Measurements from ENCODE around the gene KRTAP10-8.

DNA sequence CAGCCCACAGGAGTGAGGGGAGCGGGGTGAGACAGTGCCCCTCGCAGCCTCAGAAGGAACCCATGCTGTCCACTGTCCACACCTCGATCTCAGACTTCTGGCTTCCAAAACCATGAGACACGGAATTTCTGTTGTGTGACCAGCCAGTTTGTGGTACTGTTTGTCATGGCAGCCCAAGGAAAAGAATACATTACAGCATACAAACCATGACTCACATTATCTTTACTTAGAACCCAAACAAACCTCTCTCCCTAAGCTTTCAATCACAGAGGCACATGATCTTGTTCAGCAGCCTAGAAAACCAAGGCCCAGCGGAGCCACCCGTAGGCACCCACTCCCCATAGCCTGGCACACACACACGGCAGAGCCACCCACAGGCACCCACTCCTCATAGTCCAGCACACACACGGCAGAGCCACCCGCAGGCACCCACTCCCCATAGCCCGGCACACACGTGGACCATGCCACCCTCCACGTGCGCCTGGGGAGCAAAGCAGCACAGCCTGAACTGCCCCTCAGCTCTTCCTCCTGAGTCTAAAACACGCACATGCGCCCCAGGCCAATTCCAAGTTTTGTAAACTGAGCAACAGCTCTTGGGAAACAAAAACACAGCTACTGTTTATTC is 38.8 kb upstream of the KRTAP10-8 start:
- TF ChIP-seq, protein P1, sequence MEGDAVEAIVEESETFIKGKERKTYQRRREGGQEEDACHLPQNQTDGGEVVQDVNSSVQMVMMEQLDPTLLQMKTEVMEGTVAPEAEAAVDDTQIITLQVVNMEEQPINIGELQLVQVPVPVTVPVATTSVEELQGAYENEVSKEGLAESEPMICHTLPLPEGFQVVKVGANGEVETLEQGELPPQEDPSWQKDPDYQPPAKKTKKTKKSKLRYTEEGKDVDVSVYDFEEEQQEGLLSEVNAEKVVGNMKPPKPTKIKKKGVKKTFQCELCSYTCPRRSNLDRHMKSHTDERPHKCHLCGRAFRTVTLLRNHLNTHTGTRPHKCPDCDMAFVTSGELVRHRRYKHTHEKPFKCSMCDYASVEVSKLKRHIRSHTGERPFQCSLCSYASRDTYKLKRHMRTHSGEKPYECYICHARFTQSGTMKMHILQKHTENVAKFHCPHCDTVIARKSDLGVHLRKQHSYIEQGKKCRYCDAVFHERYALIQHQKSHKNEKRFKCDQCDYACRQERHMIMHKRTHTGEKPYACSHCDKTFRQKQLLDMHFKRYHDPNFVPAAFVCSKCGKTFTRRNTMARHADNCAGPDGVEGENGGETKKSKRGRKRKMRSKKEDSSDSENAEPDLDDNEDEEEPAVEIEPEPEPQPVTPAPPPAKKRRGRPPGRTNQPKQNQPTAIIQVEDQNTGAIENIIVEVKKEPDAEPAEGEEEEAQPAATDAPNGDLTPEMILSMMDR (conservative IDR thresholded peaks at IDR 0.05; ENCODE audit: low read depth in 2 of 2), result no peak
- TF ChIP-seq EZH2 (IDR thresholded peaks at IDR 0.05; ENCODE audit: low read depth, unreplicated experiment) (no peak), ZNF331 (CRISPR knock-in tag; IDR thresholded peaks at IDR 0.05; ENCODE audit: low read depth) (no peak), POLR2AphosphoS5 (IDR thresholded peaks at IDR 0.05; ENCODE audit: low read depth) (no peak), EZH2phosphoT487 (IDR thresholded peaks at IDR 0.05; ENCODE audit: unreplicated experiment) (no peak), ZNF114 (CRISPR knock-in tag; IDR thresholded peaks at IDR 0.05) (no peak), CREB1 (CRISPR knock-in tag; IDR thresholded peaks at IDR 0.05; ENCODE audit: low read depth) (no peak)
